NCI-H2227 treated with DMSO at 0.1 percent for 48 hours (cell line): ENCODE data around the gene CDC42EP4.
A peak's percentile ranks its signal among the peaks of the same experiment; 100 is the strongest.

Experiments used
- DNase-seq: peaks from one replicate; lab custom pipeline; 2025; lab: John Stamatoyannopoulos, UW

The CDC42EP4 gene

DNA sequence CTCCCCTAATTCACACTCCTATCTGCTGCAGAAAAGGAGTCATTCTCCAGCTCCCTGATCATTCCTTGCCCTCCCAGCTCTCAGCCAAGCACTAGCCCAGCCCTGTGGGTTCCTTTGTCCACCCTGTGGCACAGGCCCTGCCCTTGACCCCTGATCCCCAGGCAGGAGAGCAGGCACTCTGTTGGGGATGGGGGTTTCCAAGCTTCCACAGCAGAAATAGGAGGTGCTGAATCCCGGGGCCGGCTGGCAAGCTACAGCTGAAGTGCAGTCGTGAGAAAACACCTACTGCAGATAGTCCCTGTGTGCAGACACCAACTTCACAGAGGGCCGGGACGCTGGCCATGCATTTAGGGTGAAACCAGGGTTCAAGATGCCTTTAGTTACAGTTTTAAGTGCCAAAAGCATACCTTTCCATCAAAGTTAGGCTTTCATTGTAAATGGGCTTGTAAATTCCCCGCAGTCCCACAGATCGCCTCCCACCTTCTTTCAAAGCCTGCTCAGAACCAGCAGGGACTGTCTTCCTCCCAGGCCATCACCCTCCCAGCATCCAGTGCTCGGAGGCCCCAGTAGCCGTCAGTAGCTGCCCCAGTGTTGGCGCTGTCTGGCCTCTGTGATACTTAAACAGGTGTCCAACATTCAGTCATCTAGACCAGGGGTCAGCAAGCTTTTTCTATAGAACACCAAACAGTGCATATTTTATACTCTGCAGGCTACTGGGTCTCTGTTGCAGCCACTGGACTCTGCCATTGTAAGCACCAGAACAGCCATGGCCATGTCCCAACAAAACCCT, 60.8 kb downstream of the CDC42EP4 start:
- no peak for DNase-seq

DNA sequence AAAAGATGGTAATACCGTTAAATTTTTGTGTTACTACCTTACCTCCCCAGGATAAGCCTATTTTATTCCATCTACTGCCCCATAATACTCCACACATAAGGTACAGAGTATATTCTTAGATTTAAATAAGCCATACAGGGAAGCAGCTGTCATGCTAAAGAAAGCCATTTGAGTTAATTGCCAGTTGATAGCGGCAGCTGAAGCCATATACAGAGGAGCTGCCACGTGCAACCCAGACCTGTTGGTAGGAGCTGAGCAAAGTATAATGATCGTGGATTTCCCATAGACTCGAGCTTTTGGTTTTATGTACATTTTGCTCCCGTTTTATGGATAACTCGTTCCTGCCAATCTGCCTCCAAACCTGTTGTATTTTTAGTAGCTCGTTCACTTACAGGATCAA, 62.1 kb downstream of the CDC42EP4 start:
- peak; percentile 23 for DNase-seq

DNA sequence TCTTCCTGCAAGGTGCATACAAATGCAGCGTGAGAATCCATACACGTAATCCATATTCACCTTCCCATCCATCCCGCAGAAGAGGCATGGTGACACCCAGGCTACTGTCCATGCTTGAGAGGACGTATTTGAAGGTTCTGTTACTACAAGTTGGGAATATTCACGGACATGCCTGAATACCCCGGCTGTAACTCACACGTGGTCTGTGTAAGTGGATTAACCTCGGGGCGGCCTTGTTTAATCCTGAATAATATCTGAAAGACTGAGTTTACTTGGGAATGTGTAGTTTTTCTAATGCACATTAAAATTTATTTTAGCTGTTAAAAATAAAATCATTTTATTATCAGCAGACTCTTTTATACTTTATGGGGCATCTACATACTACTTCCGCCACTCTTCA, 63.3 kb downstream of the CDC42EP4 start:
- no peak for DNase-seq

DNA sequence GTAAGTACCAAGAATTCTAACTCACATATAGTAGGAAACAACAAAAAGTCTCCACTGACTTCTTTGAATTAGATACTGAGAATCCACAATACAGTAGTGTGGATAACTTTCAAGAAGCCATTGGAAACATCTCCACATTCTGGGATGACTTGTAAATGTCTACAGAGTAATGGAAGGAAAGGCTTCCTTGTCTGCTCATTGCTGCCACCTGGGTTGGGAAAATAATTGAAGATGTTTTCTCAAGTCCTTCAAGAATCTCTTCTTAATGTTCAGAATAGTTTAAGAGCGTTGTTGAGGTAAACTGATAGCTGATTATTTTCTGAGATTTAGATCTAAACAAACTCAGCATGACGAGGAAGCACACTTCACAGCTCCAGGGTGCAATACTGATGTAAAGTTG, 64.1 kb downstream of the CDC42EP4 start:
- no peak for DNase-seq

DNA sequence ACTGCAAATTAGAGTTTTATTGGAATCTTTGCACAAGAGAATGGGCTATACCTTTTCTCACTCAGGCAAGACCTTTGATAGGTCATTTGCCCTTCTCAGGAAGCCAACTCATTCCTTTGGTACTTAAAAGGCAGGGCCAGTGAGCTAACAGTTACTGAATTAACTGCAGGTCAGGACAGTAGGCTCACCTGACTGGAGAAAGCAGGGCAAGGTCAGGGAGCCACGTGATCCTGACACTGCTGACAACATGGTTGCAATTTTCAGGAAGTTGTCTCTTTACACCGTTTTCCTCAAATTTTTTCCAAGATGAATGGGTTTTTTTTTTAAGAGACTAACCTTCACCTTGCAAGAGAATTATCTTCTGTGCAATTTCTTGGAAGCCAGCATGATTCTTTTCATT, 71.2 kb downstream of the CDC42EP4 start:
- no peak for DNase-seq

DNA sequence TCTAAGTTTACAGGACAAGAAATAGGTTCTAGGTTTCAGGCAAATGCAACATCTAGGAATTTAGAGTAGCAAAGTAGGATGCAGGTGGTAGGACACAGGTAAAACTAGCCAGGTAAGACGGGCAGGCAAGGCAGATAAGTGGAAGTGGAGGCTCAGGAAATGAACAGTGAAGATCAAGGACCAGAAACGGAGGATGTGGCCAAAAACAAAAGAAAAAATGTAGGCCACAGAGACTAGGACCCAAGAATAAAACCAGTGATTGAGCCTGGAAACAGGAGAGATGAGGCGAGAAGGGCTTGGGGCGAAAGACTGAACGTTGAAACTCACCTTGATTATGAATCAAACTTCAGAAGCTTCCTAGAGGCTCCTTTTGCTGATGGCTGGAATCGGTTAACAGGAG, 74.1 kb downstream of the CDC42EP4 start:
- no peak for DNase-seq

DNA sequence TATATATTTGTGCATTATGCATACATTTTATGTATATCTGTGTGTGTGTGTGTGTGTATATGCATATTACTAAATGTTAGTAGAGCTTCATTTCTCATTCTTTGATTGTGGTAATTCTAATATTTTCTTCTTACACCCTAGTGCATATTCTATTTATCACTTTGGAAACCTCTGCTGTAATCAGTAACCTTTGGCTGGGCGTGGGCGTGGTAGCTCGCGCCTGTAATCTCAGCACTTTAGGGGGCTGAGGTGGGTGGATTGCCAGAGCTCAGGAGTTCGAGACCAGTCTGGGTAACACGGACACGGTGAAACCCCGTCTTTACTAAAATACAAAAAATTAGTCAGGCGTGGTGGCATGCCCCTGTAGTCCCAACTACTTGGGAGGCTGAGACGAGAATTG, 77.1 kb downstream of the CDC42EP4 start:
- no peak for DNase-seq
